K562 (cell line): ENCODE results near the gene RTP5. TPM values are rescaled to one million over a fixed set of nuclear protein-coding genes. Genes with fewer than 3 reads are reported as not detected.

Experiments used
- ATAC-seq: fragments of 200-7000 bp; cut with Tn5 transposase; 3 replicates; pipeline ENCODE4 v1.9.1; 2020; ENCODE audit warnings: moderate library complexity
- BruUV-seq: library from RNA; stranded (reverse); fragments of 400-500 nt; replicated peaks from 2 replicates; lab custom pipeline; 2021; lab: Mats Ljungman, UMichigan
- CTCF ChIA-PET: fragments of 300-600 bp; formaldehyde crosslinking; extraction: SDS; loops from one replicate; lab custom pipeline; 2021; ENCODE audit warnings: low intra/inter-chr PET ratio; lab: Yijun Ruan, JAX
- POLR2A ChIA-PET: fragments of 300-600, 350-650 bp; sonication (Branson Sonifier 250); formaldehyde crosslinking; extraction: SDS; loops from one replicate; lab custom pipeline; 2021; ENCODE audit warnings: antibody characterized with exemption, inconsistent platforms; lab: Yijun Ruan, JAX
- DNase-seq, 4 experiments: peaks; one replicate each; pipeline versions ENCODE4 v3.0.0 to v3.0.0-alpha.2; 2011 to 2018; ENCODE audit warnings: low spot score in 3 of 4, mixed read lengths in 3 of 4; ENCODE audit errors: extremely low read depth in 1 of 4
- FAIRE-seq: peaks from 2 replicates; lab custom pipeline; 2011; peaks lifted over from hg19 to GRCh38; lab: Jason Lieb, UNC
- H2AFZ ChIP-seq: 2 replicates; pipeline ENCODE4 v1.6.0; 2011; ENCODE audit warnings: low read depth, low read length, control low read depth, inconsistent platforms
- H3K27ac ChIP-seq: fragments of 200-600 bp; 3 replicates; pipeline ENCODE4 v1.8.0; 2011; ENCODE audit warnings: low read depth, mild to moderate bottlenecking, control low read depth, inconsistent platforms, low read length, moderate library complexity, mixed read lengths; ENCODE audit errors: extremely low read depth
- H3K27me3 ChIP-seq, 2 experiments: fragments of 300-600 bp in 1 of 2; 2 replicates in 1 of 2; 3 replicates in 1 of 2; pipeline versions ENCODE4 v1.6.0 to v1.8.0; 2011; ENCODE audit warnings: inconsistent platforms in 2 of 2, low read length in 2 of 2, mild to moderate bottlenecking in 1 of 2, mixed read lengths in 1 of 2, moderate library complexity in 1 of 2; ENCODE audit not compliant: control insufficient read depth in 2 of 2, insufficient read depth in 2 of 2
- H3K36me3 ChIP-seq: fragments of 300-600 bp; 3 replicates; pipeline ENCODE4 v1.8.0; 2011; ENCODE audit warnings: mild to moderate bottlenecking, low read length, inconsistent platforms; ENCODE audit not compliant: control insufficient read depth, insufficient read depth
- H3K4me1 ChIP-seq, 2 experiments: fragments of 200-600 bp in 1 of 2; replicated peaks in 1 of 2; 2 replicates in 1 of 2; 3 replicates in 1 of 2; pipeline versions ENCODE4 v1.5.1 to v1.8.0; 2011; ENCODE audit warnings: inconsistent platforms in 2 of 2, low read length in 2 of 2, mild to moderate bottlenecking in 1 of 2, mixed read lengths in 1 of 2, moderate library complexity in 1 of 2; ENCODE audit not compliant: control insufficient read depth in 2 of 2, insufficient read depth in 2 of 2
- H3K4me2 ChIP-seq: 2 replicates; pipeline ENCODE4 v1.6.1; 2011; ENCODE audit warnings: low read length, control low read depth, inconsistent platforms, mixed read lengths; ENCODE audit not compliant: insufficient read depth
- H3K4me3 ChIP-seq: fragments of 200-600 bp; sonication (generic), shearing (Covaris generic); 2 replicates; pipeline ENCODE4 v1.5.1; 2016; ENCODE audit warnings: control low read depth, inconsistent platforms
- H3K79me2 ChIP-seq: fragments of 200-600 bp; 3 replicates; pipeline ENCODE4 v1.8.0; 2011; ENCODE audit warnings: low read length, inconsistent platforms; ENCODE audit not compliant: control insufficient read depth, insufficient read depth
- H3K9ac ChIP-seq, 2 experiments: 2 replicates each; pipeline versions ENCODE4 v1.6.0 to v1.6.1; 2011; ENCODE audit warnings: low read depth in 2 of 2, low read length in 2 of 2, control low read depth in 1 of 2, inconsistent platforms in 1 of 2, mild to moderate bottlenecking in 1 of 2, mixed read lengths in 1 of 2; ENCODE audit not compliant: insufficient read depth in 1 of 2
- H3K9me1 ChIP-seq: one replicate; pipeline ENCODE4 v1.6.0; 2011; ENCODE audit warnings: inconsistent platforms, mild to moderate bottlenecking, low read length, moderate library complexity; ENCODE audit not compliant: control insufficient read depth, insufficient read depth
- H3K9me3 ChIP-seq: replicated peaks from 2 replicates; pipeline ENCODE4 v1.5.1; 2011; ENCODE audit warnings: low read depth, low read length, inconsistent platforms; ENCODE audit not compliant: control insufficient read depth, insufficient read depth
- H4K20me1 ChIP-seq: replicated peaks from 2 replicates; pipeline ENCODE4 v1.6.1; 2011; ENCODE audit warnings: low read length, inconsistent platforms, mixed read lengths; ENCODE audit not compliant: control insufficient read depth, insufficient read depth
- ARHGAP35 ChIP-seq: fragments of 450-650 bp; IDR thresholded peaks from 2 replicates; pipeline ENCODE4 v1.6.1; 2018; ENCODE audit not compliant: partially characterized antibody
- DDX20 ChIP-seq: fragments of 450-650 bp; IDR thresholded peaks from 2 replicates; pipeline ENCODE4 v1.6.1; 2016; ENCODE audit warnings: missing genetic modification characterization, low read depth, mild to moderate bottlenecking, missing compliant biosample characterization, moderate library complexity
- ELF1 ChIP-seq: fragments of 200-800 bp; sonication (Bioruptor generic); IDR thresholded peaks from 2 replicates; pipeline ENCODE4 v1.6.1; 2016; ENCODE audit warnings: missing genetic modification characterization, missing compliant biosample characterization
- ETV6 ChIP-seq, 3 experiments: fragments of 150-350 bp in 1 of 3; sonication (generic) in 1 of 3; formaldehyde crosslinking in 1 of 3; IDR thresholded peaks; 2 replicates each; pipeline versions ENCODE4 v1.6.1 to v1.8.0; 2014 to 2022; ENCODE audit warnings: borderline replicate concordance in 2 of 3, low read depth in 2 of 3, antibody characterized with exemption in 1 of 3, low read length in 1 of 3, mild to moderate bottlenecking in 1 of 3, missing genetic modification reagents in 1 of 3
- MAFG ChIP-seq: fragments of 450-650 bp; conservative IDR thresholded peaks from 2 replicates; pipeline ENCODE4 v1.6.1; 2016; ENCODE audit warnings: missing genetic modification characterization, missing compliant biosample characterization
- MCM3 ChIP-seq: fragments of 450-650 bp; IDR thresholded peaks from 2 replicates; pipeline ENCODE4 v1.6.1; 2016
- MTA2 ChIP-seq: fragments of 450-650 bp; IDR thresholded peaks from 2 replicates; pipeline ENCODE4 v1.6.1; 2016; ENCODE audit warnings: low read depth
- PHF20 ChIP-seq: fragments of 450-650 bp; IDR thresholded peaks from 2 replicates; pipeline ENCODE4 v1.6.1; 2018; ENCODE audit not compliant: partially characterized antibody
- PHTF2 ChIP-seq: fragments of 250-450 bp; sonication (Bioruptor Pico); IDR thresholded peaks from 2 replicates; pipeline ENCODE4 v1.5.0; 2021; ENCODE audit warnings: mild to moderate bottlenecking
- POLR2AphosphoS5 ChIP-seq: IDR thresholded peaks from 2 replicates; pipeline ENCODE4 v1.6.1; 2011; ENCODE audit warnings: mild to moderate bottlenecking, low read depth, low read length, moderate library complexity; ENCODE audit not compliant: control insufficient read depth, insufficient read depth
- SIRT6 ChIP-seq: IDR thresholded peaks from one replicate; pipeline ENCODE4 v1.6.1; 2012; ENCODE audit warnings: low read depth, mild to moderate bottlenecking, control low read depth, inconsistent platforms, low read length, moderate library complexity
- WHSC1 ChIP-seq: IDR thresholded peaks from one replicate; pipeline ENCODE4 v1.6.1; 2012; ENCODE audit warnings: low read length, control low read depth, inconsistent platforms
- ZBED1 ChIP-seq: IDR thresholded peaks from 2 replicates; pipeline ENCODE4 v1.6.1; 2014
- ZNF57 ChIP-seq: fragments of 450-650 bp; formaldehyde crosslinking; IDR thresholded peaks from 2 replicates; pipeline ENCODE4 v1.4.0; 2020; ENCODE audit warnings: mild to moderate bottlenecking, moderate library complexity
- WGBS: fragments of 100-300 bp; shearing (Covaris generic); methylation state at CpG from one replicate; pipeline ENCODE4 v1.1.6; 2016; ENCODE audit warnings: low coverage, mixed read lengths; ENCODE audit not compliant: insufficient coverage; ENCODE audit errors: missing lambda C conversion rate; 5-methylcytosine and 5-hydroxymethylcytosine counted together
- in situ Hi-C: fragments of 300-500 bp; cut with MboI; formaldehyde crosslinking; loops from 4 replicates; pipeline ENCODE4 v1.15.0; 2018; ENCODE audit warnings: inconsistent platforms, mixed read lengths
- intact Hi-C: fragments of 100-400 bp; cut with micrococcal nuclease; formaldehyde crosslinking; loops from 2 replicates; pipeline ENCODE4 v1.14.2; 2022
- polyA plus RNA-seq, 8 experiments: library from polyadenylated mRNA; depleted of rRNA in 4 of 8; stranded (reverse) in 5 of 8; unstranded in 3 of 8; fragments of >200 nt; fragmentation: Nextera tagmentation in 2 of 8; fragmentation: Illumina TruSeq in 1 of 8; extraction: Ambion mirVana in 2 of 8; extraction: Trizol in 1 of 8; gene quantifications; 2 replicates each; pipeline versions ENCODE4 v1.2.1 to v1.2.3, GENCODE V29; 2011 to 2014; ENCODE audit warnings: inconsistent platforms in 1 of 8, missing spikeins in 1 of 8
- total RNA-seq, 7 experiments: library from RNA; depleted of rRNA in 6 of 7; stranded (reverse); fragments of >200 nt in 6 of 7; fragmentation: Illumina TruSeq in 2 of 7; extraction: Trizol in 2 of 7; gene quantifications; 2 replicates each; pipeline versions ENCODE4 v1.2.1 to v1.2.3, GENCODE V29; 2011 to 2021; ENCODE audit warnings: low replicate concordance in 1 of 7
- TF ChIP-seq, protein P1 (sequence below): fragments of 250-450 bp; sonication (Bioruptor Pico); IDR thresholded peaks from 2 replicates; pipeline ENCODE4 v1.5.0; 2020; ENCODE audit warnings: mild to moderate bottlenecking, borderline replicate concordance
- TF ChIP-seq, protein P2 (sequence below): fragments of 250-450 bp; sonication (Bioruptor Pico); IDR thresholded peaks from 2 replicates; pipeline ENCODE4 v1.8.0; 2021; ENCODE audit warnings: moderate library complexity, mild to moderate bottlenecking, inconsistent platforms
- TF ChIP-seq, protein P3 (sequence below): fragments of 450-650 bp; IDR thresholded peaks from 2 replicates; pipeline ENCODE4 v1.6.1; 2017; ENCODE audit warnings: antibody characterized with exemption

The RTP5 gene
- total and polyA plus RNA-seq, 9 of the 15 experiments (the other 6 are each of a cell fraction or from before 2014, with no cell fraction given), result not detected

DNA sequence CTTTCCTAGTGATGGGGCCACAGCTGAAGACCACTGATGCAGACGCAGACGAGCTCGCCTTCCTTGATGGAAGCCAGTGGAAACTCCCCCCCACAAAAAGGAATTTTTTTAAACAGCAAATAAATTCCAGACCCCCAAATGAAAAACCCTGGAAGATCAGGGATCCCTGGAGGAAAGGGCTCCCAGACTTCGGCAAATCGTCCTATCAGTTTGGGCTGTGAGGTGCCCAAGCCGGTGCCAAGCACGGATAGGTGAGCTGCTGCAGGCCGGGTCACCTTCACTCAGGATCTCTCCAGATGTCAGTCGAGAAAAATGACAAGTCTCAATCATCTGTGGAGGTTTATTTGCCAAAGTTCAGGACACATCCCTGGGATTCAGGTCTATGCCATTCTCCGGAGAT lies 42.0 kb downstream of the RTP5 start:
- no peak for TF ChIP-seq ELF1
- no peak for TF ChIP-seq ARHGAP35
- TF ChIP-seq ETV6 (IDR thresholded peaks at IDR 0.05; ENCODE audit: borderline replicate concordance in 1 of 2, low read depth in 2 of 2, low read length in 1 of 2), result no peak
- TF ChIP-seq ETV6 (CRISPR knock-in tag; IDR thresholded peaks at IDR 0.05; ENCODE audit: borderline replicate concordance), result no peak
- TF ChIP-seq ZBED1, result no peak
- TF ChIP-seq PHTF2 (CRISPR knock-in tag), result no peak
- TF ChIP-seq, protein P1, sequence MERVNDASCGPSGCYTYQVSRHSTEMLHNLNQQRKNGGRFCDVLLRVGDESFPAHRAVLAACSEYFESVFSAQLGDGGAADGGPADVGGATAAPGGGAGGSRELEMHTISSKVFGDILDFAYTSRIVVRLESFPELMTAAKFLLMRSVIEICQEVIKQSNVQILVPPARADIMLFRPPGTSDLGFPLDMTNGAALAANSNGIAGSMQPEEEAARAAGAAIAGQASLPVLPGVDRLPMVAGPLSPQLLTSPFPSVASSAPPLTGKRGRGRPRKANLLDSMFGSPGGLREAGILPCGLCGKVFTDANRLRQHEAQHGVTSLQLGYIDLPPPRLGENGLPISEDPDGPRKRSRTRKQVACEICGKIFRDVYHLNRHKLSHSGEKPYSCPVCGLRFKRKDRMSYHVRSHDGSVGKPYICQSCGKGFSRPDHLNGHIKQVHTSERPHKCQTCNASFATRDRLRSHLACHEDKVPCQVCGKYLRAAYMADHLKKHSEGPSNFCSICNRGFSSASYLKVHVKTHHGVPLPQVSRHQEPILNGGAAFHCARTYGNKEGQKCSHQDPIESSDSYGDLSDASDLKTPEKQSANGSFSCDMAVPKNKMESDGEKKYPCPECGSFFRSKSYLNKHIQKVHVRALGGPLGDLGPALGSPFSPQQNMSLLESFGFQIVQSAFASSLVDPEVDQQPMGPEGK (CRISPR knock-in tag), result no peak
- TF ChIP-seq DDX20 (tag), result no peak
- TF ChIP-seq, protein P2, sequence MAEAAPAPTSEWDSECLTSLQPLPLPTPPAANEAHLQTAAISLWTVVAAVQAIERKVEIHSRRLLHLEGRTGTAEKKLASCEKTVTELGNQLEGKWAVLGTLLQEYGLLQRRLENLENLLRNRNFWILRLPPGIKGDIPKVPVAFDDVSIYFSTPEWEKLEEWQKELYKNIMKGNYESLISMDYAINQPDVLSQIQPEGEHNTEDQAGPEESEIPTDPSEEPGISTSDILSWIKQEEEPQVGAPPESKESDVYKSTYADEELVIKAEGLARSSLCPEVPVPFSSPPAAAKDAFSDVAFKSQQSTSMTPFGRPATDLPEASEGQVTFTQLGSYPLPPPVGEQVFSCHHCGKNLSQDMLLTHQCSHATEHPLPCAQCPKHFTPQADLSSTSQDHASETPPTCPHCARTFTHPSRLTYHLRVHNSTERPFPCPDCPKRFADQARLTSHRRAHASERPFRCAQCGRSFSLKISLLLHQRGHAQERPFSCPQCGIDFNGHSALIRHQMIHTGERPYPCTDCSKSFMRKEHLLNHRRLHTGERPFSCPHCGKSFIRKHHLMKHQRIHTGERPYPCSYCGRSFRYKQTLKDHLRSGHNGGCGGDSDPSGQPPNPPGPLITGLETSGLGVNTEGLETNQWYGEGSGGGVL, result no peak
- no peak for TF ChIP-seq ZNF57 (CRISPR knock-in tag)
- TF ChIP-seq MTA2, result no peak
- TF ChIP-seq SIRT6, result no peak
- no peak for TF ChIP-seq POLR2AphosphoS5
- no peak for TF ChIP-seq MAFG (tag)
- TF ChIP-seq PHF20, result no peak
- TF ChIP-seq, protein P3, sequence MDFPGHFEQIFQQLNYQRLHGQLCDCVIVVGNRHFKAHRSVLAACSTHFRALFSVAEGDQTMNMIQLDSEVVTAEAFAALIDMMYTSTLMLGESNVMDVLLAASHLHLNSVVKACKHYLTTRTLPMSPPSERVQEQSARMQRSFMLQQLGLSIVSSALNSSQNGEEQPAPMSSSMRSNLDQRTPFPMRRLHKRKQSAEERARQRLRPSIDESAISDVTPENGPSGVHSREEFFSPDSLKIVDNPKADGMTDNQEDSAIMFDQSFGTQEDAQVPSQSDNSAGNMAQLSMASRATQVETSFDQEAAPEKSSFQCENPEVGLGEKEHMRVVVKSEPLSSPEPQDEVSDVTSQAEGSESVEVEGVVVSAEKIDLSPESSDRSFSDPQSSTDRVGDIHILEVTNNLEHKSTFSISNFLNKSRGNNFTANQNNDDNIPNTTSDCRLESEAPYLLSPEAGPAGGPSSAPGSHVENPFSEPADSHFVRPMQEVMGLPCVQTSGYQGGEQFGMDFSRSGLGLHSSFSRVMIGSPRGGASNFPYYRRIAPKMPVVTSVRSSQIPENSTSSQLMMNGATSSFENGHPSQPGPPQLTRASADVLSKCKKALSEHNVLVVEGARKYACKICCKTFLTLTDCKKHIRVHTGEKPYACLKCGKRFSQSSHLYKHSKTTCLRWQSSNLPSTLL, result no peak
- TF ChIP-seq WHSC1, result no peak
- no peak for TF ChIP-seq MCM3
- intact Hi-C loops, result no loop called here
- CTCF ChIA-PET, result no interaction called here
- H3K9me1 ChIP-seq, result no peaks in the 10 kb centered on the region
- H3K79me2 ChIP-seq, result no peaks in the 10 kb centered on the region
- no peaks in the 10 kb centered on the region for H3K27me3 ChIP-seq
- H3K4me1 ChIP-seq, result peaks cover 0 to 4% of the 10 kb centered on the region in 2 experiments; a peak in 2 of 5 replicates
- no peak overlapping the region for H2AFZ ChIP-seq
- BruUV-seq, result no TSS peak
- POLR2A ChIA-PET, result no interaction called here
- in situ Hi-C loops, result no loop called here
- H3K9ac ChIP-seq, result no peak overlapping the region
- H3K4me2 ChIP-seq, result no peak overlapping the region
- no peak overlapping the region for H3K4me3 ChIP-seq
- H3K36me3 ChIP-seq, result no peaks in the 10 kb centered on the region
- no peak for FAIRE-seq
- no peak for ATAC-seq
- H4K20me1 ChIP-seq, result no peaks in the 10 kb centered on the region
- H3K9me3 ChIP-seq, result no peaks in the 10 kb centered on the region
- no peak overlapping the region for H3K27ac ChIP-seq
- 80% methylated on average over 6 of the region's 10 CpGs for WGBS
- DNase-seq, result no peak
